NCI-H460 (cell line): ENCODE data around the gene GRIK1. TPM values are rescaled to one million over a fixed set of nuclear protein-coding genes. Genes with fewer than 3 reads are reported as not detected.

ENCODE experiments used
- DNase-seq: peaks from one replicate; pipeline ENCODE4 v3.0.0-alpha.2; 2016; ENCODE audit warnings: low read depth; ENCODE audit errors: extremely low read depth
- total RNA-seq: library from RNA; depleted of rRNA; stranded (reverse); fragments of >200 nt; shearing (Covaris generic); gene quantifications from 2 replicates; pipeline ENCODE4 v1.2.3, GENCODE V29; 2014

Gene GRIK1
- total RNA-seq, 1 experiment from 2014 or later: not detected

DNA sequence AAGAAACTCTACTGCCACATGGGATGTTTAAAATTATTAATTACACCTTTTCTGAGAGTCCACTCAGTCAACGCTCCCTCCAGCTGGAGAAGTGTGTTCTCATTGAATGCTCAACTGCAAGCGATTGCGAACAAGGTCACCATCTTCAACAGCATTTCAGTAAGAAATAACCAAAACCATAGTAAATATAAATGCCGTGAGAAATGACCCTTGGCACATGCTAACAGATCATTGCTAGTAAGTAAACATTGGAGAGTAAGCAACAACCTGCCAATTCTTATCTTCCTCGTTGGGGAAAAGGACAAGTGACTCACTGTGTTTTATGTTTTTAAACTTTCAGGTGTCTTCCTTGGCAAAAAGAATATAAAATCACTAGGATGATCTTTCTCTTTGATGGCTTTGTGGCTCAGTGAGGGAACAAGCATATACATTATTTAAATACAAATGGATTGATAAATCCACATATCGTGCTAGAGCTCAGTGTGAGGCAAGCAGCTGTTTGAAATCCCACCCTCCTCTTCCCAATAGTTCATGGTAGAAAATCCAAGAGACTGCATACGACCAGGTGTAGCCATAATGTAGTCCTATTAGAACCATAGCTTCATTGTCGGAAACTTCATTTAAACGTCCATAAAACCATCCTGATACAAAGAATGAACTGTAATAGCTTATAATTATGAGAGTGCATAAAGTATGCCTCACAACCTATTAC is 214.6 kb downstream of the GRIK1 start:
- no peak for DNase-seq

DNA sequence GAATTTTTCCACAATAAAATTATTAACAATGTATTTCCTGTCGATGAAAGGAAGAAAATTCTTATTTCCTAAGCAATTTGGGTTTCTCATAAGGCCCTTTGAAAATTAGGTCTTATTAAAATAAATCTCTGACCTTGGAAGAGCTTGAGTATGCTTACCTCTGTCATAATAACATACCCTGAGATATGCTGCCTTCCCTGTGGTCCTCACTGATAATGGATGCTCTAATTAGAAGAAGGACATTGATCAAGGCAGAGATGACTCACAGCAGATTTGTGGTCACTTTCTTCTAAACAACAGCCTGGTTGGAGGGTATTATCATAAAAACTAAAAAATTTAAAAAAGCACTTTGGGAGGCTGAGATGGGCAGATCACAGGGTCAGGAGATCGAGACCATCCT is 217.8 kb downstream of the GRIK1 start:
- DNase-seq: no peak

DNA sequence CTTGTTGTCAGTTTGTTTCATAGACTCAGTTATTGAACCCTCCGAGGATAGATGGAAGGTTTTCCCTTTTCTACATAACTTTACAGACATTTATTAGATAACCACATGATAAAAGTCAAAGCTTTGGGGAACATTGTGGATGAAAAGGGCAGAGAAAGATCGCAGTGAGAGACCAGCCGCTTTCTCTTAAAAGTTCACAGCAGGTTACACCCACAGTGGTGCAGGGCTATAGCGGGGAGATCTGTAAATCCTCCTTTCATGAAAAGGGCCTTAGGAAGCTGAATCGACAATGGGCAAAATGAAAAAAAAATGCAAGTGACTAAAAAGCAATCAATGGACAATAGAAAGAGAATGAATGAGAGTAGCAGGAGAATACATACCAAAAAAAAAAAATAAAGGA is 218.6 kb downstream of the GRIK1 start:
- no peak for DNase-seq

DNA sequence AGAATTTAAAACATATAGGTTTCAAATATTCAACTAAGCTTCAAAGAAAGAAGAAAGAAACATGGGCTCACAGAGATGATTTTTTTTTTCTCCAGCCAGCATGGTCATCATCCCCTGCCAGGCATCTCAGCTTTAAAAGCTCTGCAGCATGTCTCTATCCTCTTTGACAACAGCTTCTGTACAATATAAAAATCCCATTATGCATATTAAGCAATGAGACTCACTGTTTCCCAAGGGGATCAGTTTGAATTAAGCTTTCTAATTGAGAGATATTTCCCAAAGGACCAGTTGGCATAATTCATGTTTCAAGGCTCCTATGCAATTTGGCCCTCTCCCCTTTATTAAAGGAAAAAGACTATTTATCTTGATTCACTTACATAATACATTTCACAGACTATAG is 220.3 kb downstream of the GRIK1 start:
- DNase-seq: no peak

DNA sequence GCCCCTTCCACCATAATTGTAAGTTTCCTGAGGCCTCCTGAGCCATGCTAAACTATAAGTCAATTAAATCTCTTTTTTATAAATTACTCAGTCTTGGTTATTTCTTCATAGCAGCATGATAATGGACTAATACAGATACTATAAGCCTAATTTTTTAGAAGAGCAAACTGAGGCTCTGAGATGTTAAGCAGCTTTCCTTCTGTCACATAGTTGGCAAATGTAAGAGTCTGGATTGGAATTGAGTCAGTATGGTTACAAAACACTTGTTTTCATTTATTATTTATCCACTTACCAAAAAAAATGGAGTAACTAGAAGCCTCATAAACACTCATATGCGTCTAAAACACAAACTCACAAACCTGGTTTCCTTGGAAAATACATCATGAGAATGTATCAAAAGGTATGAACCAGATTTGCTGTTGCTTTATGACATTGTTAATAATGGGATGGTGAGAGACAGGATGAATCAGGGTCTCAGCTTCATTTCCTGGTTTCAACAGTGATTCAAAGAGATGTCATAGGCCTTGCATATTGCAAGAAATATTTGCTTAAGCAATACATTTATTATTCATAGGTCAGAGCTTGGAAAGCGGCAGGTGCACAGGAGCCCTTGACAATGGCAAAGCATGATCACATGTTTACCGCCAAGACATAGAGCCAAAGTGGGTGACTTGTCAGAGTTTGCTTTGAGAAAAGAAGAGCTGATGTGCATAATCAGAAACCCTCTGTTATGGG is 221.5 kb downstream of the GRIK1 start:
- no peak for DNase-seq

DNA sequence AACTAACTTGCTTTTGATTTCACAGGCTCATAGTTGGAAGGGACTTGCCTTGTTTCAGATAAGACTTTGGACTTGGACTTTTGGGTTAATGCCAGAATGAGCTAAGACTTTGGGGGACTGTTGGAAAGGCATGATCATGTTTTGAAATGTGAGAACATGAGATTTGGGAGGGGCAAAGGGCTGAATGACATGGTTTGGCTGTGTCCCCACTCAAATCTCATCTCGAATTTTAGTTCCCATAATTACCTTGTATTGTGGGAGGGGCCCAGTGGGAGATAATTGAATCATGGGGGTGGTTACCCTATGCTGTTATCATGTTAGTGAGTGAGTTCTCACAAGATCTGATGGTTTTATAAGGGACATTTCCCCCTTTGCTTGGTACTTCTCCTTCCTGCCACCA is 222.1 kb downstream of the GRIK1 start:
- no peak for DNase-seq

DNA sequence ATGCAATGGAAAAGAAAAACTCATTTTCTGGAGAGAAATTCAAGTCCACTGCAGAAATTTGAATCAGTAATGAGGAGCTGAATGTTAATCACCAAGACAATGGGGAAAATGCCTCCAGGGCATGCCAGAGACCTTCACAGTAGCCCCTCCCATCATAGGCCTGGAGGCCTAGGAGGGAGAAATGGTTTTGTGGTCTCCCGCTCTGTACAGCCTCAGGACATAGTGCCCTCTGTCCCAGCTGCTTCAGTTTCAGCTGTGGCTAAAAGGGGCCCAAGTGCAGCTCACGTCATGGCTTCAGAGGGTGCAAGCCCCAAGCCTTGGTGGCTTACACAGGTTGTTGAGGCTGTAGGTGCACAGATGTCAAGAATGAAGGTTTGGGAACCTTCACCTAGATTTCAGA is 223.0 kb downstream of the GRIK1 start:
- no peak for DNase-seq

DNA sequence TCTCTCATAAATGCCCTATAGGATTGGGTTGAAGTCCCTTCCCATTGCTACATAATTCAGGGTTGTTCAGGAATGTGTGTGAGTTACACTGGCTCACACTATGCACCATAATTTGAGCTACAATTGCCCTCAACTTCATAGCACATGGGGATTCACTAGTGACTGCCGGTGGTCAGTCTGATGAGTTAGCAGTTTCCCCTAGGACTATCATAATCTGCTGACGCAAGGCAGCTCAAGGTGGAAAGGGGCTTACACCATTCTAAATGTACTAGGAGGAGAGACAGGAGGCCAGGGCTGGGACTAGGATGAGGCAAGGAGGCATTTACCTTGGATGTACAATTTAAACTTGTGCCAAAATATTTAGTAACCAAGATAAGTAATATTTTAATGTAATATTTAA is 224.7 kb downstream of the GRIK1 start:
- DNase-seq: no peak

DNA sequence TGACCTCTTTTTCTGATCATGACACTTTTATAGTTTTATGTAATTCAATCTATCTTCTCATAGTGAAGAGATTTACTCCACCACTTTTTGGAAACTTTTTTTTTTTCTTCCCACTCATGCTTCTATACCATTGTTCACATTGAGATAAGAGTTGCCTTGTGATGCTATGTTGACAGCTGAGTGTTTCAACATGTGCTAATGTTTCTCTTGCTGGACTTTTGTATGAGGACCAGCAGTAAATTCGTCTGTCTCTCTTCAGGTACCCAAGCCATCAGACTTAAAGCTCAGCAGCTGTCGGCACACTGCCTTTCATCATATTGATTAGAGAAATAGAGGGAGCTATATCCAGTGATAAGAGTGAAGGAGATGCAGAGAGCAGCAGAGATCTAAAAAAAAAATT is 227.0 kb downstream of the GRIK1 start:
- DNase-seq: no peak

DNA sequence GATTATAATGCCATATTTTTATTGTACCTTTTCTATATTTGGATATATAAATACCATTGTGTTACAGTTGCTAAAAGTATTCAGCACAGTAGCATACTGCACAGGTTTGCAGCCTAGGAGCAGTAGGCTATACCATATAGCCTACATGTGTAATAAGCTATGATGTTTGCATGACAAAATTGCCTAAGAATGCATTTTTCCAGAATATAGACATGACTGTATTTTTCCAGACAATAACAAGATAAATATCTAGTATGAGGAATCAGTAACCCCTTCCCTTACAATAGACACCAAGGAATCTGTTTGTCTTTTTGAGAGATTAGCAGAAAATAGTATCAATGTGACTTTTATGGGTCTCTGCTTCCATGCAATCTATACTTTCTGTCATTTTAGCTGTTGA is 228.6 kb downstream of the GRIK1 start:
- no peak for DNase-seq

DNA sequence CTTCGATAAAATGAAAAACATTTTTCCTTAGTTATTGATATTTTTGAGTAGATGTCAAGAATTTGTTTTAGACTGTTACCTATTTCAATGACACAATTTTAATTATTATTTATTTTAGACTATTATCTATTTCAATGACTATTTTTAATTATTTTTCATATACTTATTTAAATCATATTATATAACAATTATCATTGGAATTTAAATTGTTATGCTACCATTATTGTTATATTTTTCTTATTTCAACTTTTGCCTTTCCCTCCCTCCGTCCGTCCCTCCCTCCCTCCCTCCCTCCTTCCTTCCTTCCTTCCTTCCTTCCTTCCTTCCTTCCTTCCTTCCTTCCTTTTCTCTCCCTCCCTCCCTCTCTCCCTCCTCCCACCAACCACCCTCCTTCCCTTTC is 229.3 kb downstream of the GRIK1 start:
- DNase-seq: no peak

DNA sequence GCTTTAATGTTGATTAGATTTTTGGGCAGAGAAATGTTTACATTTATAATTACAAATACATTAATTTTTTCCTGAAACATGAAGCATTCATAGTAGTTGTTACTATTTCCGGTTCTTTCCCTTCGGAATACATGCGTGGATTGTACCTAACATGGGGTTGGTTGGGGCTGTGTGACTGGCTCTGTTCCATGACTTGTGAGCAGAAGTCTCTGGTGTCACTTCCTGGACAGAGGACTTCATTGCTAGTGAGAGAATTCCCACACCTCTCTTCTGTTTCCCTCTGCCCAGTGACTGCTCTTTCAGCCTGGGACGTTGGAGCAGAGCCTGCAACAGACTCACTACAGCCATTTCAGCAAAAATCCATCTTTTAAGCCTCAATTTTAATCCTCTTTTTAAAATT is 231.4 kb downstream of the GRIK1 start:
- no peak for DNase-seq

DNA sequence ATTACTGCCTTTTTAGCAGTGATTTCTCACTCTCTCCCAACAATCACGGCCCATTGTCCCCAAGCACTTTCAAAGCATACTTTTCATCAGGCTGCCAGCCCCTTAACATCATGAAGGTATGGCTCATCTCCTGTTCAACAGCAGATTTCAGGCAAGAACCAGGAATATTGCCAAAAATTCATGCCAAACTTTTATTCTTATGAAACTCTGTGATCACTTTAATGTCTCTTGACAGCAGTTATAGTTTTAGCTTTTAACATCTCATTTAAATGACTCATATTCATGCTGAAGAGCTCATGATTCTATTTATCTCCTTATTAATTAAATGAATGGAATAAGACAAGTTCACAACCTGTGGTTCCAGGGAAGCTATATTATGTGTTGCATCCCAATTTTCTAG is 235.1 kb downstream of the GRIK1 start:
- DNase-seq: no peak

DNA sequence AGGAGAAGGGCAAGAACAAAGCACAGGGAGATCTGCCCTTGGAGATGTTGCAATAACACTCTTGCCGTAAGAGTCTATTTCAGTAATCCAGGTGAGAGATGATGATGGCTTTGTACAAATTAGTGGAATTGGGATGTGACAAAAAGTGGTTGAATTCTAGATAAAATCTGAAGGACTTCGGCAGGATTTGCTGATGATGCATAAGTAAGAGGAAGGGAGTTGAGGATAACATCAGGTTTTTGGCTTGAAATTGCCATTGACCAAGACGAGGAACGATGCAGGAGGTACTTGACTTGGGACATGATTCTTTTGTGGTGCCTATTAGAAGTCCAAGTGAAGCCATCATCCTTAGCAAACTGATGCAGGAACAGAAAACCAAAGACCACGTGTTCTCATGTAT is 238.1 kb downstream of the GRIK1 start:
- DNase-seq: no peak

DNA sequence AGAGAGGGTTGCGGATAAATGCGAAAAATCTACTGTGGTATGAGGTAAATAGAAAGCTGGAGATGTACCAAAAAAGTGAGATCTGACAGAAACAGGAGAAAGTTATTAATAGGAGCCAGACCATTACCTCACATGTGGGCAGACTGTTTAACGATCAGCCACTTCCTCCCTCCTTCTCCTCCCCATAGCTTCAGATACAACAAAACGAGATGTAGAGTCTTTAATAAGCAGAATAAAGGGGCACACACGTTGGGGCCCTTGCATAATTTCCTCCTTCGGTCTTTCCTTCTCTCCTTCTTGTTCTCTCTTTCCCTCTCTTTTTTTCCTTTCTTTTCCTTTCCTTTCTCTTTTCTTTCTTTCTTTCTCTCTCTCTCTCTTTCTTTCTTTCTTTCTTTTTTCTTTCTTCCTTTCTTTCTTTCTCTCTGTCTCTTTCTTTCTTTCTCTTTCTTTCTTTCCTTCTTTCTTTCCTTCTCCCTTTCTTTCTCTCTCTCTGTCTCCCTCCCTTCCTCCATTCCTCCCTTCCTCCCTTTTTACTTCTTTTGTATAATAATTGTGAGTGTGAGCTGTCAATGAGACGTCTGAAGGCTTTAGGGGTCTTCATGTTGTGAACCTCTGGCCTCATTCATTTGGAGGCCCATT is 242.1 kb downstream of the GRIK1 start:
- no peak for DNase-seq

DNA sequence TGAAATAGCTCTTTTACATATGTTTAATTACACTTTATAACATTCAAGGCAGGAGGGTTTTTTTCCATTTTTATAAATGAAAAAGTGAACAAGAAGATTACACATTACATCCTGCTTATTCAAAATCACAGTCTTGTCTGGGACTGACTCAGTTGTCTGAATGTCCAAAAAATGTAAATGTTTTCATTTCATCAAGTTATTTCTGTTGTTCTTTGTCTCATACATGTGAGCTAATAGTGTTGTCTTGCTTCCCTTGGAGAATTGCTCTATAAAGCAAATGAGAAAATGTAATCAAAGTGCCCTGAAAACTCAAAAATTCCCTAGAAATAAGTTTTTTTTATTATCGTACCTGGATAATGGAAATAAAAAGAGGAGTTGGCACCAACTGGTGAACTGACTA is 242.9 kb downstream of the GRIK1 start:
- DNase-seq: no peak

DNA sequence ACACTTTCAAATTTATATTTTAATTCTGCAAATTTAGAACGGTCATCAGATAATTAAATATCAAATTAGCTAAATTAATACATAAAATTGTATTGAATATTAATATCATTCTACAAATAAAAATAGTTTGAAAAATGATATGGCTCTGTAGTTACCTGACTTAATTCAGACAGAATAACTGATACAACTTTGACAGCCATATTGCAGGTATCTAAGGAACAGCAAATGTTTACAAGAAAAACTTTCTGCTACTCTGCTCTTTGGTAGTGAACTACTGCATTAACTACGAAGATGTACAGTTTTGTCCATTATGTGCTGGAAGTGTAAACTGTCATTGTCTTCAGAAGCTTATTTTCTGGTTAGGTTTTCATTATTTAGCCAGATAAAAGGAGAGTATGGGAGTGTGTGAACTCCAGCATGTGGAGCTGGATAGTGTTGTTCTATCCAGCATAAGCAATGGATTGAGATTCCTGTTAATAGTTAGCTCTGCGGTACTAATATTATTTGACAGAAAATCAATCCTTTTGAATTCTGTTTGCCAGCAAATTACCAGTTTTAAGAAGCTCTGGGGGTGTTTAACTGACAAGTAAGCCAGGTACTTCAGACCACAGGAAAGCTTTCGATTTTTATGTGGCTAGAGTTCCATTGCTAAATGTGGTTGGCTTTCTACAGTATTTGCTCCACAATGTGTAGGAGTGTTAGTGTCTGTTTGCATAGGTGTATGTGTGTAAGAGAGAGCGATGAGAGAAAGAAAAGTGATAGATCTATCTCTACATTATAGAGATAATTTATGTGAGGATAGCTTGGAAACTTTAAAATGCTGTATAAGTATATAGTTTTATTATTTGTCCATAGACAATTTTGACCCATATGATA is 247.9 kb downstream of the GRIK1 start:
- DNase-seq: no peak

DNA sequence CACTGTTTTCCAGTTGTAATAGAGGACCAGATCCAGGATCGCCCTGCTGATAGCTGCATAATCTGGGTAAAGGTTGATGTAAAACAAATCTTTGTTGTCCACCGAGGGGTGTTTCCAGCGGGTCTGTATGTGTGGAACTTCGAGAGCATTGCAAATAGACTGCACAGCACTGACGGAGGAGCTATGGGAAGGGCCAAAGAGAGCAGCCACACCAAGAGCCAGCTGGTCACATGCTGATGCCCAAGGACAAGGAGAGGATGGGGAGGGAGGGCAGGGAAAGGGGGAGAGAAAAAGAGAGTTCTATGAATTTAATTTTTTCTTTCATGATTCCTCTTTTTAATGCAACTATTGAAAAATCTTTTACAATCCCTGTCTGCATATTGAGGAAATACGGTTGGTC is 250.0 kb downstream of the GRIK1 start:
- DNase-seq: no peak

DNA sequence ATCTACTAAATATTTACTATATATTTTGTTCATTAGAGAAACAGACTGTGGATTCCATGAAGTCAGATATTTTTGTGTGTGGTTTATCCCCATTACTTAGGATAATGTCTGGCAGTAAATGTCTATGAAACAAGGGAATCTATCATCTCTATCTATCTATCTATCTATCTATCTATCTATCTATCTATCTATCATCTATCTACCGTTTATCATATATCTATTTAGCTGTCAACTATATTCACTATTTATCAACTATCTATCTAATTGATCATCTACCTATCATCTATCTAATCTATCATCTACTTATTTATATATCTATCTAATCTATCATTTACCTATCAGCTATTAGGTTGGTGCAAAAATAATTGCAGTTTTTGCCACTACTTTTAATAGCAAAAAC is 255.7 kb downstream of the GRIK1 start:
- no peak for DNase-seq

DNA sequence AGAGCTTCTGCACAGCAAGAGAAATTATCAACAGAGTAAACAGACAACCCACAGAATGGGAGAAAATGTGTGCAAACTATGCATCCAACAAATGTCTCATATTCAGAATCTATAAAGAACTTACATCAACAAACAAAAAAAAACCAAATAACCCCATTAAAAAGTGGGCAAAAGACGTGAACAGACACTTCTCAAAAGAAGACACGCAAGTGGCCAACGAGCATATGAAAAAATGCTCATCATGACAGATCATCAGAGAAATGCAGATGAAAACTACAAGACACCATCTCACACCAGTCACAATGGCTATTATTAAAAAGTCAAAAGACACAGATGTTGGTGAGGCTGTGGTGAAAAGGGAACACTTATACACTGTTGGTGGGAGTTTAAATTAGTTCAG is 257.0 kb downstream of the GRIK1 start:
- DNase-seq: no peak

DNA sequence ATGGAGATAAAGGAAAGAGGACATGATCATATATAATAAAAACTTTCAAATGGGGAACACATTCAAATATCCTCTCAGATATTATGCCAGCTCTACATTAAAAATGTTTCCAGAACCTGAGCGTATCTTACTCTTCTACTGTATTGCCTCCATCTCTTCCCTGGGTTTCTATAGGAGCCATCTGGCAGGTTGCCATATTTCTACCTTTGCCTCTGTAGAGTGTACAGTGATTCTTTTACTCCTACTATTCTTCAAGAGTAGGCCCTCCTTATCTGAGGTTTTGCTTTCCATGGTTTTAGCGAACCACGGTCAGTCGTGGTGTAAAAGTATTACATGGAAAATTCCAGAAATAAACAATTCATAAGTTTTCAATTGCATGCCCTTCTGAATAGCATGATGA is 259.5 kb downstream of the GRIK1 start:
- no peak for DNase-seq
